Measurements from ENCODE around the gene REEP3.

- TF ChIP-seq CTCF (conservative IDR thresholded peaks at IDR 0.05 in 1 of 2, IDR thresholded peaks at IDR 0.05 in 1 of 2; ENCODE audit: extremely low read depth in 1 of 2, insufficient read depth in 1 of 2, low read depth in 1 of 2, low read length in 2 of 2) (no peak), EZH2 (IDR thresholded peaks at IDR 0.05; ENCODE audit: borderline replicate concordance, low read length) (no peak)
Observed at GRCh38 chr10:63630931-63631680, 109.9 kb downstream of the REEP3 start.
